Left lobe of liver (tissue), 2 donors: ENCODE measurements around the gene MAU2. TPM values are rescaled to one million over a fixed set of nuclear protein-coding genes. Genes with fewer than 3 reads are reported as not detected.
"Not testable (repeated sequence)": the region's sequence is repeated elsewhere in the genome, so short reads cannot be mapped to it uniquely, and the experiment has no call there.

Experiments used
- ATAC-seq: fragments of 200-7000 bp; cut with Tn5 transposase; one replicate; pipeline ENCODE4 v1.9.1; 2020; ENCODE audit warnings: mild to moderate bottlenecking, moderate library complexity
- DNase-seq: peaks from one replicate; pipeline ENCODE4 v3.0.0-alpha.2; 2020; ENCODE audit warnings: low spot score
- total RNA-seq: library from RNA; stranded (reverse); gene quantifications from one replicate; pipeline ENCODE4 v1.2.1, GENCODE V29; 2021
- donor health status: DM: no; HTN: no; CAD: no; lungs with moderate emphysema.
- donor health status: DM: no; HTN: yes; CAD: no.

The MAU2 gene
- total RNA-seq, 1 donor from 2014 or later, result 24.7 TPM

DNA sequence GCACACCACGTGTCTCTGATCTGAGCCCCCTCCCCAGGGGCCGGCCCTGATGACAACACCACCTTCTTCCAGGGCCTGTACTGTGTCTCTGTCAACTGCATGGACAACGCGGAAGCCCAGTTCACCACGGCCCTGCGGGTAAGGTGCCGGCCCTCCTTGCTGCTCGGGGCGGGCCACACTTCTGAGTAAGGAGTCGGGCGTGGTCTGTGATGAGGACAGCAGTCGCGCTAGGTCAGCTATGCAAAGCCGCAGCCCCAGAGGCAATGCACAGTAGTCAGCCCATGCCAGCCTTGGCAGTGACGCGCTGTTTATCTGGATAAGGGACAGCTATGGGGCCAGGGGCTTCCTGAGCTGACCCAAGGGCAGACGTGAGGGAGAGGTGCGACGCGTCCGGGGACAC is 24.6 kb downstream of the MAU2 start:
- no peak for ATAC-seq
- DNase-seq, result no peak

GRCh38 chr19:19345970-19346369 is 25.3 kb downstream of the MAU2 start:
- ATAC-seq (no peak), DNase-seq (no peak)

GRCh38 chr19:19347401-19348110 is 26.9 kb downstream of the MAU2 start:
- ATAC-seq (no peak), DNase-seq (no peak)

DNA sequence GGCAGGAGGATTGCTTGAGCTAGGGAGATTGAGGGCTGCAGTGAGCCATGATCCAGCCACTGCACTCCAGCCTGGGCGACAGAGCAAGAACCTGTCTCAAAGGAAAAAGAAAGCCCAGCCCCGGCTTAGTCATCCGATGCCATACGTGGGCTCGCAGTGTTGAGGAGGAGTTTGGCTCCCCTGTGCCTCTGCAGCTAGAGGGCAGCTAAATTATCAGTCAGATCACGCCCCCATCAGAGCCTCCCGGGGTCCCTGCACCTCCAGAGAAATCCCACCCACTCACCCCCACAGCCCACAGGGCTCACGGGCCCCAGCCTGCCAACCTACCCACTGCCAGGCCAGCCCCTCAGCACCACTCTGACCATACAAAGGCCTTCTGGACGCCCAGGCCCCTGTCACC is 27.6 kb downstream of the MAU2 start:
- no peak for DNase-seq
- no peak for ATAC-seq

DNA sequence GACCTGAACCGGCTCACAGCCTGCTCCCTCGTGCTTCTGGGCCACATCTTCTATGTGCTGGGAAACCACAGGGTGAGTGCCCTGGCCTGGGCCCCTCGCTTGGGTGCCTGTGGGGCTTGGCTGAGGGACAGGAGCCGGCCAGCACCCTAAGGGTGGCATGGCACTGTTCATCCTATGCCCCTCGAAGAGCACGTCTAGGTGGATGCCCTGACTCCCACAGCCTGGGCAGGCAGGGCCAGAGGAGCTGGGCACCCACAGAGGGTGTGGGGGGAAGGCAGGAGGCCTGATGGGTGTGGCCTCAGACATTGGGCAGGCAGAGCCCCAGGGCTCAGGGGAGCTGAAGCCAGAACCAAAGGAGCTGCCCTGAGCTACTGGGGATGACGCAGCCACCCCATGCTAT is 28.7 kb downstream of the MAU2 start:
- no peak for DNase-seq
- ATAC-seq, result no peak

GRCh38 chr19:19350756-19351155 is 30.1 kb downstream of the MAU2 start:
- not testable (repeated sequence) for ATAC-seq, DNase-seq

GRCh38 chr19:19352823-19353222 is 32.2 kb downstream of the MAU2 start:
- no peak for DNase-seq

GRCh38 chr19:19354007-19354406 is 33.4 kb downstream of the MAU2 start:
- no peak for DNase-seq
- no peak for ATAC-seq

More at GRCh38 chr19:19352823-19353222, 32.2 kb downstream of the MAU2 start:
- no peak for ATAC-seq

DNA sequence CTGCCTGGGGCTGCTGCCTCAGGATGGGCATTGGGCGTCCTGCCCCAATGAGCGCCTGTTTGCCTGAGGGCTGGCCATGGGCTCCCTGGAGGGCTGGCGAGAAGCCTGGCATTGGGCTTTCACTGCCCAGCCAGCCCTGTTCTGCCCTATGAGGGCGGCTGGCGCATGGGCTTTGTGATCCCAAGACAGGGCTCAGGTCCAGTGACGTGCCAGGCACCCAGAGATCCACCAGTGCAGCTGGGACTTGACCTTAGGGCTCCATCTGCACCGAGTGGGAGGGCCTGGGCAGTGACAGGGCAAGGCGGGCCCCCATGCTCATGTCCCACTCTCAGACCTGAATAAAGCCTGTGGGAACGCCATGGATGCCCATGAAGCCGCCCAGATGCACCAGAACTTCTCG is 34.3 kb downstream of the MAU2 start:
- DNase-seq, result no peak
- no peak for ATAC-seq

- ATAC-seq (no peak), DNase-seq (no peak)
Observed at GRCh38 chr19:19355606-19356139, 35.0 kb downstream of the MAU2 start.

DNA sequence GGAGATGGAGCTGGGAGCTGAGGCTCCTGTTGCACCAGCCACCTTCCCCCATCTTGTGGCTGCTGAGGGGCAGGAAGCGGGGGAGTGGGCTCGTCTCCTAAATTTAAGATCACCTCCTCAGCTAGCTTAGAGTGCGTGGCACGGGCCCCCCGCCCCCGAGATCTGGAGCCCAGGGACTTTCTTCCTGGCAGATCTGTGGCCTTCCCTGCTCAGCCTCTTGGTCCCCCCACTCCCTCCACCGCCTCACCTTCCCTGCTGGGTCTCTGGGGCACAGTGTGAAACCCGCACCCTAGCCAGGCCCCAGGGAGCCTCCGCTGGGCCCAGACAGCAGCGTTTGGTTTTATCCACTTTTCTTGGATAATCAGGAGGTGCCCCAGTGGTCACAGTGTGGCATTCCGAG is 35.9 kb downstream of the MAU2 start:
- DNase-seq (no peak), ATAC-seq (no peak)

- DNase-seq (no peak), ATAC-seq (no peak)
Observed at GRCh38 chr19:19356901-19357566, 36.4 kb downstream of the MAU2 start.

DNA sequence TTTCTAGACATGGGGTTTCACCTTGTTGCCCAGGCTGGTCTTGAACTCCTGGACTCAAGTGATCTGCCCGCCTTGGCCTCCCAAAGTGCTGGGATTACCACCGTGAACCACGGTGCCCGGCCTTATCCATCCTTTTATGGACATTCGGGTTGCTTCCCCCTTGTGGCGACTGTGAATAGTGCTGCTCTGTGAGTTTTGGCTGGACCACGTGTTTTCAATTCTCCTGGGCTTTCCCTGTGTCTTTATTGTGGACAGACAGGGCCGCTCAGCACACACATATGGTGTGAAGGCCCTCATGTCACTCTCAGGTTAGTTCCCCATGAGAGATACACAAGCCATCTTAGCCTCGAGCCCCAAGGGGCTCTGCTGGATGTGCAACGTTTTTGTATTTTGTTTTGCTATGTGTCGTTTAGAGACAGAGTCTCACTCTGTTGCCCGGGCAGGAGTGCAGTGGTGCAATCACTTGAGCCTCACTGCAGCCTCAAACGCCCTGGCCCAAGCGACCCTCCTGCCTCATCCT is 40.5 kb downstream of the MAU2 start:
- peak; percentile 79 for DNase-seq
- ATAC-seq, result peak; percentile 84

- no peak for ATAC-seq
- DNase-seq, result no peak
Observed at GRCh38 chr19:19362075-19362474, 41.4 kb downstream of the MAU2 start.

DNA sequence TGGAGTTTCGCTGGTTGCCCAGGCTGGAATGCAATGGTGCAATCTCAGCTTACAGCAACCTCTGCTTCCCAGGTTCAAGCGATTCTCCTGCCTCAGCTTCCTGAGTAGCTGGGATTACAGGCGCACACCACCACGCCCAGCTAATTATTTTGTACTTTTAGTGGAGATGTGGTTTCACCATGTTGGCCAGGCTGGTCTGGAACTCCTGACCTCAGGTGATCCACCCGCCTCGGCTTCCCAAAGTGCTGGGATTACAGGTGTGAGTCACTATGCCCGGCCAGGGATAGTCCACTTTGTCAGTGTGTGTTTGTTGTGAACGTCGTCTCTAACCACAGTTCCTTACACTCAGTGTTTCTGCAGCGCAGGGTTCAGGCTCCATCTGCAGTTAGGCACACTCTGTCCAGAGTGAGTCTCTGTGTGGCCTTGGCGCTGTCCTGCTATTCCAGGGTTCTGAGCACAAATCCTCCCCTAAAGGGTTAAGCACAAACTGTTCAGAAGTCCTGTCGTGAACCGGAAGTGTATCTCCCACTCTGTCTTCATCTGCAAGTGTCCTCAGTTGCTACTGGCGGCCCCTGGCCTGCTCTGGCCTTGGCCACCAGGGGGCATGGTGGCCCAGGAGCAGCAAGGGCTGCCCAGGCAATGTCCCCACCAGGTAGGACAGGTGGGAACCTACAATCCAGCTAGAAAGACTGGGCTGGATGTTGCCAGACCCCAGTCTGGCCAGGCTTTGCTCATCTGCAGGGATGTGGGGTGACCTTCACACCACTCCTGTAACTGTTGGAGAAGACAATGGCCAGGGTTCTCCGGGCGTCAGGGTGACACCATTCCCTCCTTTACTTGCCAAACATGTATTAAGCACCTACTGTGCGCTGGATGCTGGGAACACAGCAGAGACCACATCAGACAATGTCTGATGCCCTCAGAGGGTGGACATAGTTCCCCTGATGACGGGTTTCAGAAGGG is 46.1 kb downstream of the MAU2 start:
- ATAC-seq (peak; percentile 93), DNase-seq (peak; percentile 84)

DNA sequence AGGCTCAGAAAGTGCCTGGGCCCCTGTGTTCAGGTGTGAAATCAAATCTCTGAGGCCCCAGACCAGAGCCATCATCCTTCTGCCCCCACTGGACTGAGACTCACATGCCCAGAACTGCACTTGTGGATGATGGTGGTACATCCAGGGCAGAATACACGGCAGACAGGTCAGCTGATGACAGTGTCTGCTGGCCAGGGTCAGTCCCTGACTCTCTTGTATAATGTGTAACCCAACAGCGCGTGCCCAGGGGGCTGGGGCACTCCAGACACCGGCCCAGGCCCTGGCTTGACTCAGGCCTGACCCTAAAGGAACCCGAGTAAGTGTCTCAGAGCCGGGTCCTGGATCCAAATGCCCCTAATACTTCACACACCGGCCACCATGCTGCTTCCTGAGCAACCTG is 47.5 kb downstream of the MAU2 start:
- ATAC-seq (no peak), DNase-seq (no peak)

DNA sequence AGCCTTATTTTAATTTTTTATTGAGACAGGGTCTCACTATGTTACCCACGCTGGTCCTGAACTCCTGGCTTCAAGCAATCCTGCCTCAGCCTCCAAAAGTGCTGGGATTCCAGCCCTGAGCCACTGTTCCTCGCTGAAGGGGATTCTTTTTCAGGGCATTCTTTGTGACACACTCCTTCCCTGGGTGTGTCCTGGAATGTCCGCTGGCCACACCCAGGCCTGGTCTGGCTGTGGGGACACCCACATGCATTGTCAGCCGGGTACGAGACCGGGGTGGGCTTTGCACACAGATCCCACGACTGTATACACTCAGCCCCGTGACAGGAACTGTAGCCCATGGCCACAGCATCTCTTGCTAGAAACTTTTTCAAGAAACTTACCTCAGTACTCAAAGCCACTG is 50.4 kb downstream of the MAU2 start:
- DNase-seq (no peak), ATAC-seq (no peak)

- DNase-seq (no peak), ATAC-seq (peak; percentile 90)
Observed at GRCh38 chr19:19372656-19373416, 52.2 kb downstream of the MAU2 start.

DNA sequence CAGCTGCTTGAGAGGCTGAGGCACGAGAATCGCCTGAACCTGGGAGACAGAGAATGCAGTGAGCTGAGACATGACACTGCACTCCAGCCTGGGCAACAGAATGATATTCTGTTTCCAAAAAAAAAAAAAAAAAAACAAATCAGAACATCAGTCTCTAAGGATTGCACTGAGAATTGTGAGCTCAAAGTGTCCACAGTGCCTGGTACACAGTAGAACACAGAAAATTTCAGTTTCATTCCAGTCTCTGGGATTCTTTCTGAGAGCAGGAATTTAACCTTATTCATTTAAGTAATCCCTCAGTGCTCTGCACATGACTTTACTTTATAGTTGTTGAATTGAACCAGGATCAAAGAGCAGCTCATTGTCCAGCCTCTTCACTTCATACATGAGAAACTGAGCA is 58.9 kb downstream of the MAU2 start:
- no peak for DNase-seq
- no peak for ATAC-seq

GRCh38 chr19:19380316-19380715 is 59.7 kb downstream of the MAU2 start:
- DNase-seq, ATAC-seq: not testable (repeated sequence)
